Endothelial cell of umbilical vein (primary cell): ENCODE results near the gene SLC35F3. TPM values are rescaled to one million over a fixed set of nuclear protein-coding genes. Genes with fewer than 3 reads are reported as not detected.

Experiments used
- BruUV-seq: library from RNA; stranded (reverse); fragments of 400-500 nt; replicated peaks from 2 replicates; lab custom pipeline; 2021; lab: Mats Ljungman, UMichigan
- CTCF ChIA-PET: fragments of 300-600, 350-600 bp; sonication (Branson Sonifier 250); formaldehyde crosslinking; loops from one replicate; lab custom pipeline; 2021; ENCODE audit warnings: antibody characterized with exemption, inconsistent platforms; lab: Charles Lee
- POLR2A ChIA-PET: fragments of 300-600, 350-600 bp; sonication (Branson Sonifier 250); formaldehyde crosslinking; loops from one replicate; lab custom pipeline; 2021; ENCODE audit warnings: antibody characterized with exemption, inconsistent platforms; lab: Charles Lee
- DNase-seq: peaks from one replicate; pipeline ENCODE4 v3.0.0-alpha.2; 2011; ENCODE audit warnings: low read depth, low spot score
- FAIRE-seq: peaks from 2 replicates; lab custom pipeline; 2011; peaks lifted over from hg19 to GRCh38; lab: Jason Lieb, UNC
- H2AFZ ChIP-seq: 2 replicates; pipeline ENCODE4 v1.6.0; 2012; ENCODE audit warnings: low read depth, low read length, control low read depth, inconsistent platforms
- H3K27ac ChIP-seq: 2 replicates; pipeline ENCODE4 v1.5.1; 2011; ENCODE audit warnings: low read depth, mild to moderate bottlenecking, control low read depth, low read length, moderate library complexity; ENCODE audit not compliant: insufficient read depth
- H3K27me3 ChIP-seq, 2 experiments: 2 replicates each; pipeline versions ENCODE4 v1.6.0 to v1.6.1; 2011; ENCODE audit warnings: low read length in 2 of 2, mixed read lengths in 1 of 2; ENCODE audit not compliant: control insufficient read depth in 2 of 2, insufficient read depth in 2 of 2
- H3K36me3 ChIP-seq, 2 experiments: 2 replicates in 1 of 2; 3 replicates in 1 of 2; pipeline ENCODE4 v1.5.1; 2011; ENCODE audit warnings: low read length in 2 of 2, mild to moderate bottlenecking in 1 of 2, moderate library complexity in 1 of 2; ENCODE audit not compliant: control insufficient read depth in 2 of 2, insufficient read depth in 2 of 2; ENCODE audit errors: extremely low read depth in 1 of 2
- H3K4me1 ChIP-seq: 3 replicates; pipeline ENCODE4 v1.5.1; 2011; ENCODE audit warnings: mild to moderate bottlenecking, low read length; ENCODE audit not compliant: control insufficient read depth, insufficient read depth; ENCODE audit errors: extremely low read depth
- H3K4me2 ChIP-seq: 2 replicates; pipeline ENCODE4 v1.6.1; 2011; ENCODE audit warnings: low read length, control low read depth, mixed read lengths; ENCODE audit not compliant: insufficient read depth
- H3K4me3 ChIP-seq, 3 experiments: fragments of 200-600 bp in 1 of 3; sonication (generic), shearing (Covaris generic) in 1 of 3; replicated peaks in 1 of 3; 2 replicates each; pipeline ENCODE4 v1.5.1; 2011 to 2016; ENCODE audit warnings: control low read depth in 3 of 3, low read length in 3 of 3, mild to moderate bottlenecking in 2 of 3, inconsistent platforms in 1 of 3, low read depth in 1 of 3, moderate library complexity in 1 of 3; ENCODE audit not compliant: insufficient read depth in 1 of 3
- H3K79me2 ChIP-seq: 2 replicates; pipeline ENCODE4 v1.6.0; 2012; ENCODE audit warnings: low read length, inconsistent platforms; ENCODE audit not compliant: control insufficient read depth, insufficient read depth
- H3K9ac ChIP-seq: replicated peaks from 2 replicates; pipeline ENCODE3; 2011; ENCODE audit warnings: low read length, control low read depth; ENCODE audit not compliant: insufficient read depth; ENCODE audit errors: extremely low read depth
- H3K9me1 ChIP-seq: replicated peaks from 3 replicates; pipeline ENCODE4 v1.6.0; 2011; ENCODE audit warnings: mild to moderate bottlenecking, low read length; ENCODE audit not compliant: control insufficient read depth, insufficient read depth; ENCODE audit errors: extremely low read depth
- H3K9me3 ChIP-seq: replicated peaks from 2 replicates; pipeline ENCODE4 v1.5.1; 2012; ENCODE audit warnings: low read length, inconsistent platforms; ENCODE audit not compliant: control insufficient read depth, insufficient read depth
- H4K20me1 ChIP-seq: replicated peaks from 2 replicates; pipeline ENCODE3; 2011; ENCODE audit warnings: mild to moderate bottlenecking, low read length; ENCODE audit not compliant: control insufficient read depth, insufficient read depth; ENCODE audit errors: extremely low read depth
- EZH2 ChIP-seq: IDR thresholded peaks from 2 replicates; pipeline ENCODE4 v1.6.1; 2012; ENCODE audit warnings: borderline replicate concordance, low read depth, mild to moderate bottlenecking, moderate library complexity, low read length, inconsistent platforms; ENCODE audit not compliant: severe bottlenecking
- FOS ChIP-seq: IDR thresholded peaks from 2 replicates; pipeline ENCODE4 v1.6.1; 2011; ENCODE audit warnings: mild to moderate bottlenecking, low read length, moderate library complexity, borderline replicate concordance; ENCODE audit not compliant: insufficient read depth
- GATA2 ChIP-seq: IDR thresholded peaks from 2 replicates; pipeline ENCODE4 v1.7.0; 2011; ENCODE audit warnings: low read depth, mild to moderate bottlenecking, moderate library complexity, mixed read lengths, low read length; ENCODE audit not compliant: insufficient read length, insufficient read depth
- JUN ChIP-seq: IDR thresholded peaks from 2 replicates; pipeline ENCODE4 v1.6.1; 2011; ENCODE audit warnings: borderline replicate concordance, low read depth; ENCODE audit not compliant: insufficient read length, insufficient read depth
- MYC ChIP-seq: IDR thresholded peaks from one replicate; pipeline ENCODE4 v1.6.1; 2011; ENCODE audit warnings: mild to moderate bottlenecking, low read depth, low read length
- POLR2A ChIP-seq: IDR thresholded peaks from 2 replicates; pipeline ENCODE4 v1.6.1; 2012; ENCODE audit warnings: low read depth, mild to moderate bottlenecking, control low read depth, low read length
- POLR2AphosphoS5 ChIP-seq: IDR thresholded peaks from 2 replicates; pipeline ENCODE4 v1.6.1; 2012; ENCODE audit warnings: low read depth, mild to moderate bottlenecking, control low read depth, low read length, moderate library complexity; ENCODE audit not compliant: insufficient read depth
- dilution Hi-C: fragments of 300-500 bp; cut with MboI; formaldehyde crosslinking; loops from one replicate; pipeline ENCODE4 v1.15.0; 2019; ENCODE audit warnings: low sequenced_read_pairs; ENCODE audit not compliant: extremely low pct_ligation_motif_present
- intact Hi-C: fragments of 100-400 bp; cut with micrococcal nuclease; formaldehyde crosslinking; loops from one replicate; pipeline ENCODE4 v1.10.0; 2022
- polyA plus RNA-seq, 4 experiments: library from polyadenylated mRNA; depleted of rRNA in 3 of 4; stranded (reverse) in 3 of 4; unstranded in 1 of 4; fragments of >200 nt; gene quantifications; 2 replicates each; pipeline versions ENCODE4 v1.2.1 to v1.2.3, GENCODE V29; 2011 to 2012; ENCODE audit warnings: missing spikeins in 1 of 4
- total RNA-seq: library from RNA; stranded (reverse); gene quantifications from 2 replicates; pipeline ENCODE4 v1.2.3, GENCODE V29; 2021
- TF ChIP-seq, protein P1 (sequence below), 2 donors: IDR thresholded peaks; 1 replicate in 1 of 2; 2 replicates in 1 of 2; pipeline ENCODE4 v1.5.1; 2011; ENCODE audit warnings: low read length in 2 of 2, mild to moderate bottlenecking in 2 of 2, moderate library complexity in 2 of 2, control low read depth in 1 of 2, inconsistent platforms in 1 of 2, low read depth in 1 of 2; ENCODE audit not compliant: insufficient read depth in 1 of 2; ENCODE audit errors: extremely low read depth in 1 of 2
- TF ChIP-seq, protein P2 (sequence below): IDR thresholded peaks from 2 replicates; pipeline ENCODE4 v1.6.1; 2011; ENCODE audit not compliant: insufficient read depth, insufficient read length

Gene SLC35F3
- total and polyA plus RNA-seq, 2 donors (not counting 3 experiments of a cell fraction or from before 2014, with no cell fraction given), result not detected

DNA sequence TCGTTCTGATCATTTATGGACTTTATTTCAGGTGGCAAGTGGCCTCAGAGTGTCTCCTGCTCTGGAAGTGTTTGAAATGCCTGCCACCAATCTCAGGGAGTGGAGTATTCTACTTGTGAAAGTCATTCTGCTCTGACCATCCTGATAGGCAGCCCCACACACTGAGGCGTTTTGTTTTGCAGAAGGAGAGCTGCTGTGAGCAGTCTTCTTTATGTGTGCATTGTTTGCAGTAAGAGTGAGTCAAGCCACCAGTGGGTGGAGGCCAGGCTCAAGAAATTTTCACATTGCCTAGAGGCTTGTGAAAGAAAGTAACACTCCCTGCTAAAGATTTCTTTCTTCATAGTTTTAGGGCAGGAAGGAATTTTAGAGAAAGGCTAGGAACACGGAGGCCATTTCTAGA lies 204.4 kb downstream of the SLC35F3 start:
- Histone ChIP-seq H3K27ac (no peak overlapping the region), H2AFZ (no peak overlapping the region), H3K4me2 (no peak overlapping the region), H3K36me3 (no peaks in the 10 kb centered on the region), H3K9me1 (no peaks in the 10 kb centered on the region), H3K79me2 (no peaks in the 10 kb centered on the region), H3K9ac (no peak overlapping the region), H3K9me3 (no peaks in the 10 kb centered on the region), H3K27me3 (no peaks in the 10 kb centered on the region), H4K20me1 (no peaks in the 10 kb centered on the region), H3K4me1 (no peaks in the 10 kb centered on the region), H3K4me3 (no peak overlapping the region)
- ChIA-PET CTCF (interaction anchor here (1.4 to 2.0 kb wide), 2 partner anchors 200 to 668 kb away, joined by 5 read pairs; no protein-coding TSS in a partner anchor), POLR2A (no interaction called here)
- intact Hi-C loops (no loop called here), dilution Hi-C loops (no loop called here)
- no peak for DNase-seq
- FAIRE-seq, result no peak
- TF ChIP-seq, protein P1, sequence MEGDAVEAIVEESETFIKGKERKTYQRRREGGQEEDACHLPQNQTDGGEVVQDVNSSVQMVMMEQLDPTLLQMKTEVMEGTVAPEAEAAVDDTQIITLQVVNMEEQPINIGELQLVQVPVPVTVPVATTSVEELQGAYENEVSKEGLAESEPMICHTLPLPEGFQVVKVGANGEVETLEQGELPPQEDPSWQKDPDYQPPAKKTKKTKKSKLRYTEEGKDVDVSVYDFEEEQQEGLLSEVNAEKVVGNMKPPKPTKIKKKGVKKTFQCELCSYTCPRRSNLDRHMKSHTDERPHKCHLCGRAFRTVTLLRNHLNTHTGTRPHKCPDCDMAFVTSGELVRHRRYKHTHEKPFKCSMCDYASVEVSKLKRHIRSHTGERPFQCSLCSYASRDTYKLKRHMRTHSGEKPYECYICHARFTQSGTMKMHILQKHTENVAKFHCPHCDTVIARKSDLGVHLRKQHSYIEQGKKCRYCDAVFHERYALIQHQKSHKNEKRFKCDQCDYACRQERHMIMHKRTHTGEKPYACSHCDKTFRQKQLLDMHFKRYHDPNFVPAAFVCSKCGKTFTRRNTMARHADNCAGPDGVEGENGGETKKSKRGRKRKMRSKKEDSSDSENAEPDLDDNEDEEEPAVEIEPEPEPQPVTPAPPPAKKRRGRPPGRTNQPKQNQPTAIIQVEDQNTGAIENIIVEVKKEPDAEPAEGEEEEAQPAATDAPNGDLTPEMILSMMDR (IDR thresholded peaks at IDR 0.05; ENCODE audit: extremely low read depth in 1 of 2, insufficient read depth in 1 of 2, low read depth in 1 of 2, low read length in 2 of 2), result no peak
- TF ChIP-seq POLR2A, result no peak
- no peak for TF ChIP-seq MYC
- TF ChIP-seq FOS, result no peak
- TF ChIP-seq GATA2, result no peak
- TF ChIP-seq, protein P2, sequence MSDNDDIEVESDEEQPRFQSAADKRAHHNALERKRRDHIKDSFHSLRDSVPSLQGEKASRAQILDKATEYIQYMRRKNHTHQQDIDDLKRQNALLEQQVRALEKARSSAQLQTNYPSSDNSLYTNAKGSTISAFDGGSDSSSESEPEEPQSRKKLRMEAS, result no peak
- TF ChIP-seq POLR2AphosphoS5, result no peak
- TF ChIP-seq JUN, result no peak
- no peak for TF ChIP-seq EZH2
- no TSS peak for BruUV-seq
